ENCODE data around the gene TEX2.
"Not testable (repeated sequence)": the region's sequence is repeated elsewhere in the genome, so short reads cannot be mapped to it uniquely, and the experiment has no call there.

The TEX2 gene

DNA sequence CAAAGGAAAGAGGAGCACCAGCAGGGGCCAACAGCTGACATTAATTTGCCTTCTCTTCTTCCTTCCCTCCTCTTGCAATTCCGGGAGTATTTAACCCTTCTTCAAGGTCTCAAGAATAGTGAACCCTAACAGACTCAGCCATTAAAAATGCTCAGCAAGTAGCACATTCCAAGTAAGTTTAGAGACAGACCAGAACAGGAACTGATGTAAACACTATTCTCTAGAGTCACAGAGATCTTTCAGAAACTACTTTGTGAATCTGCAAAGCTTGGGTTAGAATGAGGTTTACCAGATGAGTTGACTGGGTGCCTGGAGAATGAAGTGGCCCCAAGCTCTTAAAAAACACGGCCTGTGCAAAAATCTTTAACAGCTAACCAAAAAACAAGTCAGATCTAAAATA is 50.9 kb downstream of the TEX2 start:
- DNase-seq: no peak

DNA sequence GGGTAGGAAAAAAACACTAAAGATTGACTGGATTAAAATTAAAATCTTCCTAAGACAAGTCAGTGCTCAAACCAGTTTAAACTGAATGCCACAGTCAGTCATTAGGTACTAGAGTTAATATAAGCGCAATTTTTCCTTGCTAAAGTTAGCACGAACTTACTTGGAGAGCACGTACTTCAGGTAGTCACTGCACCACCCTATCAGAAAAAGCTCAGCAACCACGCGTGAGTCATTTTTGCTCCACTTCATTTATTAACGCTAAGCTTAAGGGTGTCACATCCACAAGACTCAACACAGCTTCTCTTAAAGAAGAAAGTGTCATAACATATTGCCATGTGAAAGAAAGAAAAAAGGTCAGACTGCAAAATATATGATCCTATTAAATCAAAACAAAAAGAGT is 53.1 kb downstream of the TEX2 start:
- no peak for DNase-seq

DNA sequence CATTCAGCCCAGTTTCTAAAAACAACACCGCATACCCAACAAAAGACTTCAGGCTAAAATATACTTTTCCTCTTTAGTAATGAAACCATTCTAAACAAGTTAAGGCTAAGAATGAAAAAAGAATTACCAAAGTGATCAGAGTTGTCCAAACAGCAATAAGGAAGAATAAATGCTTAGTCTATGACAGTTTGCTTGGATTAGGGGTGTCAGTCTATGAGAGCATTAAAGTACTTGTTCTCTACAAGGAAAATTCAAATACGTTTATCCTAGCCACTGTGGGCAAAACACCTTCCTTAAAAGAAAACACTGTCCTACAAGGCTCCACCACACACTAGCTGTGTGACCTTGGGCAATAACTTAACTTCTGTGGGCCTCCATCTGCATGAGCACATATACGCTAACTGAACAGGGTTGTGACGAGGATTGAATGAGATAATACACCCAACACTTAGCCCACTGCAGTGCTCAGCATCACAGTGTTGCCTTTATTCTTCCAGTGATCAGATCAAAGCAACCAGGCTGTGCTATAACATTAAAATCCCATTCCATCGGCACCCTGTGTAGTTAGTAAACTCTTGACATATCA is 53.6 kb downstream of the TEX2 start:
- no peak for DNase-seq

DNA sequence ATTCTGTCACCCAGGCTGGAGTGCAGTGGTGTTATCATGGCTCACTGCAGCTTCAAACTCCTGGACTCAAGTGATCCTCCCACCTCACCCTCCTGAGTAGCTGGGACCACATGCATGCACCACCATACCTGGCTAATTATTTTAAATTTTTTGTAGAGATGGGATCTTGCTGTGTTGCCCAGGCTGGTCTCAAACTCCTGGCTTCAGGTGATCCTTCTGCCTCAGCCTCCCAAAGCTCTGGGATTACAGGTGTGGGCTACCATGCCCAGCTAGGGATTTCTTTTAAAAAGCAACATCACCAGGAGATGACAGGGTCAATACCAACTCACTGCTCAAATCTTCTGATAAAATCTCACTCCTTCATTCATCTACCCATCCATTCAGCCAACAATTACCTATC is 54.4 kb downstream of the TEX2 start:
- not testable (repeated sequence) for DNase-seq

DNA sequence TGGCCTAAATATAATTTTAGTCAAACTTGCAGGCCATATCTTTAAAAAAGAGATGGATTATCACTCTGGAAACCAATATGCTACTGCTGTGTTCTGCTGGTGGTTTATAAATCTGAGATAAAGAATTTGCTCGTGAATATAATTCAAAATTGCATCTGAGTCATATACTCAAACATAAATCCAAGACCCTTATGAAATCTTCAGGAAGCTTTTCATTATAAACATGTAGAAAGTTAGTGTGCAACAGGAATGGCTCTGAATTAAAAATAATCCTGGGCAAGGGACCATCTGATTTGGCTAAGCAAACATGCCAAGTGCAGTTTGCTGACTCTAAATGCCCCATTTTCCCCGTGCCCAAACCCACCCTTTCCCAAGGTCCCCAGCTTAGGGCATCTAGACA is 57.3 kb downstream of the TEX2 start:
- DNase-seq: no peak

DNA sequence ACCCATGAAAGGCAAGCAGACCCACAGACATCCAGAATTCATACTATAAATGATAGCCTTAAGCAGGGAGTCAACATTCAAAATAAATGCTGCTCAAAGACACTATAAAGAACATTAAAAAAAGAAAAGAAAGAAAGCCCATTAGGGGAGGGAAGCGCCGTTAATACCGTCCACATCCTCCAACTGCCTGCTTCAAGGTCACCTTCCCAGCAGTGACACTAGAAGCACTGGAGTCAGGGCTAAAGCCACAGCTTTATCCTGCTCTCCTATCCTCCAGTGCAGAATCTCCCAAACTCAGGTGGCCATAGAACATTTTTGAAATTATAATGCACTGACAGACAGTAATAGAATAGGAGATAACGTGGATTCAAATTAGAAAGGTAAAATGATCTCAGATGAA is 59.4 kb downstream of the TEX2 start:
- DNase-seq: no peak

DNA sequence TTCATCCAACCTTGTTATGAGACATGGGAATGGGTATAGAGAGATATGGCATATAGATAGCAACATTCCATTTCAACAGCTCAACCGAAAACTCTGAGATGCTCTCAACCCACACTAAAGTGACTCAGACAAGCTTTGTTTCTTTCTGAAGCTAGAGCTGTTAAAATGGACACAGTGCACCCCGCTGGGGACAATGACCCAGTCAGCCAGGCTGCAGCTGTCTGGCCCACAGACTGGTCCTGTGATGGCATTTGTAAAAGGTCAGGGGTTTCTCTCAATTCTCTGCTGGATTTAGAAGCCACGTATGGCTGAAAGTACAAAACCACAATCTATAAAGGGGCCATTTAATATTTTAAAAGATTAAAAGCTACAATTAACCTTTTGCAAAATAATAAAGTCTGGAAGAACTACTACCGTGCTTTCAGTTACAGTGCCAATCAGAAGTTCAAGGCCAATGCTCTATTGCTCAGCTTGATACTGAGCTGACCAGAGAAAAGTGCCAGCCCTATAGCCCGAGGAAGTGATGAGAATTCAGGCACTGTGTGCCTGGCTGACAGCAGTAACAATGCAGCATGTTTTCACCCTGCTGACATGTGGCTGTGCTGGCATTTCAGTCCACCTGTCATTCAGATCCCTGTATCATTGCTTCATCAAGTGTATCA is 60.2 kb downstream of the TEX2 start:
- no peak for DNase-seq

DNA sequence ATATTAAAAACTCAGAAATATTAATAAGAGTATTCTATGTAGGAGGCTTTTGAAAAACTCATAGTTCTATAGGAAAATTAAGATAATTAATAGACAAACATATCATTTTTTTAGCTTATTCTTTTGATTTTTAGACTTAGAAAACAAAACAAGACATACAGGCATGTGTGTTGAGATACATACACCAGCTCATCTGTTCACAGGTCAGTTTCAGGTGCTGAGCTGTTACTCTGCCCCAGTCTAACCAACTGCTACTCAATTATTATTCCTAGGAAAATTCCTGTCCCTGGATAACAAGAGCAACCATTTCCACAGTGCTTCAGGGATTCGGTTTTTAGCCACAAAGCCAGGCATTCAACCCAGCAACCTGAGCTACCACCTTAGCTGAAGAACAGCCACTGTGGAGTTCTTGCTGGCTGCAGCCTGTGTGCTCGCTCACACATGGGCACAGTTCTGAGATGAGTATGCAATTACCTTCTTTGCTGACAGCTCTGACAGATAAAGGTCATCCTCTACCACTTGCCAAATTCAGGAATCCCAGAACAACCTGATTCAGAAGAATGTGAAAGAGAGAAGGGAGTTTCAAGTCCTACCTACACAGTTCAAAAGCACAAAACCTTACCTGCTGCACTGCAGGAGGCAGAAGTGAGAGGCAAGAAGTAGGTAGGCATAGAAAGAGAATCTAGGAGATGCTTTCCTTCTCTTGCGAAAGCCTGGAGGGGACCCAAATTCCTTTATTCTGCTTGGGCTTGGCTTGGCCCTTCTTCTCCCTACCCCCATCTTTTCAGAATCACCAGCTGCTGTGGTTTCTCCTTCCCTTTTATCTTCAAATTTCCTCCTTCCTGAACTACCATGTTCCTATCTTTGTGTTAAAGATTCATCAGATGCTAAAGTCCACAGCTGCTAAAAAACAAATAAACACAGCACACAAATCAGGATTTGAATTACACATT is 62.7 kb downstream of the TEX2 start:
- DNase-seq: no peak

DNA sequence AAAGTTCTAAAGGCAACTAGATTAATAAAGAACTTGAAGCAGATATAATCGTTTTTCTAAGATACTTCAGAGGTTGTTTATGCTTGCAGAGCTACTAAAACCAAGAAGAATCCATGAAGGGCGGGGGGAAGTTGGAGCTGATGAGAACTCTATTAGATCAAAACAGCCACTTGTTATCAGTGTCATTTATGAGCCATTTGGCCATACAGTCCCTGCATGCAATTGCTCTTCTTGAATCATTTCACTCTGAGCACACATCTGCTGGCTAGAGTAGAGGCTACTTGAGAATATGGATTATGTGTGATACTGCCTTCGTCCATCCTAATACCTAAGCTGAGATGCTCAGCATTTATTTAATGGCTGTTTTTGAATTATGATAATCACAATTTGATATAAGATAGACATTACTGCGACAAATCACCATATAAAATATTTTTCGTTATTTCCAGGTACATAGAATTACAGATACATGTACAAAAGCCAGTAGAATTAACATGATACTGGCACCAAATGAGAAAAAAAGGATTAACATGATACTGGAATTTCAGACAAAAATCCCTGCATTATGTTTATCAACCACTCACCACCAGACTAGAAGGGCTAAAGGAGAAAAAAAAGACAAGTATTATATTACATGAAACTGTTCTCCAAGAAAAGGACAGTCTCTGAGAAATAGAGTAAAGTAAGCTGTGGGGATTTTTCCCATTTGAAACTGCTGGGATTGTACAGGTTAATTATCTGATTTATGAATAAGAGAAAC is 64.5 kb downstream of the TEX2 start:
- no peak for DNase-seq

DNA sequence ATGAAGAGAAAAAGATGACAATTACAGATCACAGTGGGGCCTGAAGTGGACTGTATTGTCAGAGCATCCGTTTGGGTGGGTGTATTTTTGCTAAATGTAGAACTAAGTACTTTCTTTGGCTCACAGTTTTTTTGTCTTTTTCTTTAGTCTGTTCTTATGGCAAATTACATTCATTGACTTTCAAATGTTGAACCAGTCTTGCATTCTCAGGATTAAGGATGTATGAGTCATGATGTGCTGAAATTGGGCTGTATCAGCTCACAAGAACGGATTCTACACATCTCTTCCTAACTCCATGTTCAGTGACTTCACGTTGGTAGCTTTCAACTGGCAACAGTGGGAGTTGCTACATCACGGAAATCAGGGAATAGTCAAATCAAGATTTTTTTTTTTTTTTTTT is 66.5 kb downstream of the TEX2 start:
- DNase-seq: no peak

DNA sequence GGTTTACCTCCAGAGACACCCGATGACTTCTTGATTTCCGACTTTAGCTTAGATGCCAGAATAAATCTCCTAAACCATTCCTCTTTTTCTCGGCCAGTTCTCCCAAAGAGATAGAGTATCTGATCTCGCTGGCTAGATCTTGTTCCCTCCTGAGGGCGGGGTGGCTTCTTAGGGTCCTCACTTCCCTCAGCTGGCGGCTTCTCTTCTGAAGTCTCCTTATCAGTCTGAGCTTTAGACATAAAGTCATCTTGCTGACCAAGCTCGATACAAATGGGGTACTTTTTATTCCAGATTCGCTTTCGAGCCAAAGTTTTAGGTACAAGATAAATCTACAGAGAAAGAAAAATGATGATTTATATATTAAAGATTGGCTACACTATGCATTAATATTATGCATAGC is 69.5 kb downstream of the TEX2 start:
- no peak for DNase-seq

DNA sequence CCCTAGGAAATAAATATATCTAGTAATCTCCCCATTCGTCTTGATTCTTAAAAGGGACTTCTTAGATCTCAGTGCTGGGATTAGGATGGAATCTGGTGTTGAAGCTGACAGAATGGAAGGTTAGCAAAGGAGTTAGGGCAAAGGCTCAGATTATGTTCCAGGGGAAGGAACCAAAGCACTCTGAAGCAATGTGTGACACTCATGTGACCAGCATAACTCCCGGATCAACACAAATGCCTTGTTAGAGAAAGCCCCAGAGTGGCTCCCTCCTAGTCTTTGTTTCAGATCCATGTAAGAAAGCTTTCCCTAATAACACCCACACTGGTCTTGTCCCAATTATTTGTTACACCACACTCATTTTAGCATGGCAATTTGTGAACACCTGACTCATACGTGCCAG is 70.5 kb downstream of the TEX2 start:
- DNase-seq: no peak

DNA sequence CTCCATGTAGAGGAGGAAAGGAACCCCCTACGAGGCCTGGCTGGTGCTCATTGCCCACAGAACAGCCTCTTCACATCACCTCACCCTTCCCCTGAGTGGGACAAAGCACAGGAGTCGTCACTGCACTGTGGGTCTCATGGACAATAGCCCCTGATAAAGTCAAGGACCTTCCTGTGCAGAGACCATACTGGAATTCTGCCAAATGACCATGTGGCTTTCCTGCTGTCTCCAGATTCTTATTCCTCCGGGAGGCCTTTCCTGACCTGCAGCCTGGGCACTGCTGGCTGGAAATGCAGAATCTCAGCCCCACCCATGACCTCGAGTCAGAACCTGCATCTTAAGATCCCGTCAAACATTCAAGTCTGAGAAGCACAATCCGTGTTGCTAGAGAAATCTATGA is 72.6 kb downstream of the TEX2 start:
- no peak for DNase-seq

DNA sequence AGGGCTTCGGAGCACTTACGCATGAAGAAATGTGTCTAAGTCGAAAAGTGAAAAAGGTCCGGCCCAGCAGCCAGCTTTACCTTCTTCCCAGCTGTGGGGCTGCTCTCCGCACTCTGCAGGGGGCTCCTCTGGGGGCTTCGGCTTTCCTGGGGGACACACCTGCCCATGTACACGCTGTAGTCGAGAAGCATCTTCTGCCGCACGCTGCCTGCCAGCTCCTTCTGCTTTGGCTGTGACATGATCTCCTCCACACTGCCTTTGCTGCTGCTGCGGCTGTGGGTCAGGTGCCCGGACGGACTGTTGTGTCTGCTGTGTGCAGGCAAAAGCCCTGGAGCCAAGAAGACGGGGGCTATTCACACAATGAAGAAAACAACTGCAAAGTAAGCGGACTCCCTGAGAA is 75.0 kb downstream of the TEX2 start:
- no peak for DNase-seq

DNA sequence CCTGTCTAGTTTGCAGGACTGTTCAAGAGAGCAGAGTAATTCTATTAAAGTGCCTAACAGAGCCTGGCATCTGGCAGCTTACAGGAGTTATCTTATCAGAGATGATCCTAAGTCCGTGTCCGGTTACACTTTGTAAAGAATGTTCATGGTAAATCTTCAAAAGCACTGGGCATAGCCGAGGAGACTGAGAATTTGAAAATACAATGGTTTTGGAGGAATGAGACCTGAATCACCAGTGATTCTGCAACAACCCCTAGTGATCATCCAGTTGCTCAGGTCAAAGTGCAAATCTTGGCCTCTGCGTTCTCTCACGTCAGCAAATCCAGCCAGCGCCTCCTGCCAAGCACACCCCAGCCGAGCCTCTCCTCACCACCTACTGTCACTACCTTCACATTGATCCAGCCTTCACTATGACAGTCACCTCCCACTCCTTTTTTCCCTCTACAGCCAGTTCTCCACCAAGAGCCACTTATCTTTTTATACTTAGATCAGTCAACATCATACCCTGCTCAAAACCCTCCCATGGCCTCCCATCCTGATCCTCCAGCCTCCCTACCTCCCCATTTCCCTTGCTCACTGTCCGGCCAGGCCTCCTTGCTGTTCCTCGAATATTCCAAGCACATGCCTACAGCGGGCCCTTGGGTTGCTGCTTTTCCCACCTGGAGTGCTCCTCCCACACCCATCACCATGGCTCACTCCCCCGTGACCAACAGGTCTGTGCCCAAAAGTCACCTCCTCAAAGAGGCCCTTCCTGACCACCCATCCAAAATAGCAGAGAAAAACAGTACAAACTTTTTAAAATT is 75.8 kb downstream of the TEX2 start:
- DNase-seq: no peak

DNA sequence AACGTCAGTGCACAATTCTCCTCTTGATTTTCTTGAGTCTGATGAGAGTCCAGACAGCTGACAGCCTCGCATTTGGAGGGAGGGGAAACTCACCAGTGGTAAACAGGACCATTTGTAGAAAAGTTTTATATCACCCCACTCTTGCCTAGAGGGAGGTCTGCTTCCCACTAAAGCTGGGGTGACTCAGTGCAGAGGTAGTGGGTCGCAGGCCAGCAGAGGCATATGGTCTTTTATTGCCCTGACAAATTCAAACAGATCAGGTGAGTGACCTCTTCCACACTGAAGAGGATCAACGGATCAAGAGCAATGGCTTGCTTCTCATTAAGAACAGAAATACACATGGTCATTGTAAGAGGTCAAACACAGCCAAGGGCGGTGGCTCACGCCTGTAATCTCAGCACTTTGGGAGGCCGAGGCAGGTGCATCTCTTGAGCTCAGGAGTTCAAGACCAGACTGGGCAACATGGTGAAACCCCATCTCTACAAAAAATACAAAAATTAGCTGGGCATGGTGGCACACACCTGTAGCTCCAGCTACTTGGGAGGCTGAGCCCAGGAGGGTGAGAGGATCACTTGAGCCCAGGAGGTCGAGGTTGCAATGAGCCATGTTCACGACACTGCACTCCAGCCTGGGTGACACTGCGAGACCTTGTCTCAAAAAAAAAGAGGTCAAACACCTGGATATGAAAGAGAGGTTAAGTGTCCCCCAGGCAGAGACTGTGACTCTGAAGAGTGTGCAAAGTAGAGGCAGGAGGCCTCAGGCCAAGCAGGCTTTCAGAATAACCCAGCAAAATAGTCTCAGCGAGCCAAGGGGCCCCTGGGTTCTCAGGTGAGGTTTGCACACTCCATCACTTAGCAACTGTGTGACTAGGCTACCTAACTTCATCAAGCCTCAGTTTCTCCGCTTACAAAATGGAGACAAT is 76.6 kb downstream of the TEX2 start:
- no peak for DNase-seq

DNA sequence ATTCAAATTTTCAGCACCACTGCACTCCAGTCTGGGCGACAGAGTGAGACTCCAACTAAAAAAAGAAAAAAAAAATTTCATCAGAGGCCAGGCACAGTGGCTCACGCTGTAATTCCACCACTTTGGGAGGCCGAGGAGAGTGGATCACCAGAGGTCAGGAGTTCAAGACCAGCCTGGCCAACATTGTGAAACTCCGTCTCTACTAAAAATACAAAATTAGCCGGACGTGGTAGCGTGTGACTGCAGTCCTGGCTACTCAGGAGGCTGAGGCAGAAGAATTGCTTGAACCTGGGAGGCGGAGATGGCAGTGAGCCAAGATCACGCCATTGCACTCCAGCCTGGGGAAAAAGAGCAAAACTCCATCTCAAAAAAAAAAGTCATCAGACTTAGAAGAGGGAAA is 77.5 kb downstream of the TEX2 start:
- not testable (repeated sequence) for DNase-seq

DNA sequence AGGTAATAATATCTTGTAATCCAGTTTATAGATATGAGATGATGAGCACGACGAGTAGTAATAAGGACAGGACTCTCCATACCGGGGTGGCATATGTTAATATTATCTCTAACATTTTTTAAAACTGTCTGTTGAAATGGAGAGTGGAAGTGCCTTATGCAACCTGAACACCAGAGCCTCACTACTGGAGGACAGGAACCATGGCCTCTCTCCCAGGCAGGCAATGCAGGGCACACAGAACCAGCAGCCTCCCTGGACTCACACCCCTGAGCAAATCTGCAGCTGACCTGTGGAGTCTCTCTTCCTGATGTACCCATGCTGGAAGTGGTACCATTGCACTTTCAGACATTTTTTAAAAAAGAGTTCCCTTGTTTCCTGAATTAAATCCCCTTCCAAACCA is 78.0 kb downstream of the TEX2 start:
- DNase-seq: no peak

DNA sequence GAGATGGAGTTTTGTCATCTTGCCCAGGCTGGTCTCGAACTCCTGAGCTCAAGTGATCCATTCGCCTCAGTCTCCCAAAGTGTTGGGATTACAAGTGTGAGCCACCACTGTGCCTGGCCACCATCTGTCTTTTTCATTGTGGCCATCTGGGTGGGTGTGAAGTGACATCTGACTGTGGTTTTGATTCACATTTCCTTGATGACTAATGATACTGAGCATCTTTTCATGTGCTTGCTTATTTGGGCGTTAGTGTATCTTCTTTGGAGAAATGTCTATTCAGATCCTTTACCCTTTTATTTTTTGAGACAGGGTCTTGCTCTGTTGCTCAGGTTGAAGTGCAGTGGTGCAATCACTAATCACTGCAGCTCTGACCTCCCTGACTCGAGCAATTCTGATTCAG is 79.2 kb downstream of the TEX2 start:
- DNase-seq: no peak

DNA sequence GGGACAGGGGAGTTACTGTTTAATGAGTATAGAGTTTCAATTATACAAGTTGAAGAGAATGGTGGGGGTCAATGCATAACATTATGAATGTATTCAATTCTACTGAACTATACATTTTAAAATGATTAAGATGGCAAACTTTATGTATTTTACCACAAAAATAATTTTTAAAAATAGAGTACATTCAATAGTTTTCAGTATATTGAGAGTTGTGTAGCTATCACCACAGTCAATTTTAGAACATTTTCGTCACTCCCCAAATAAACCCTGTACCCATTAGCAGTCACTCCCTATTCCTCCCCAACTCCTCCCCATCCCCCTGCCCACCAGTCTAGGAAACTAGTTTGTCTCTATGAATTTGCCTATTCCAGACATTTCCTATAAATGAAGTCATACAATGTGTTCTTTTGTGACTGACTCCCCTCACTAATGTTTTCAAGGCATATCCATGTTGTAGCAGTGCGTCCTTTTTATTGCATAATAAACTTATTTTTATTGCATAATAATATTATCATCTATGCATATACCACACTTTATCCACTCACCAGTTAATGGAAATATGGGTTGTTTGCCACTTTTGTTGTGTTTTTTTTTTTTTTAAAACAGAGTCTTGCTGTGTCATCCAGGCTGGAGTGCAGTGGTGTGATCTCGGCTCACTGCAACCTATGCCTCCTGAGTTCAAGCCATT is 80.6 kb downstream of the TEX2 start:
- no peak for DNase-seq
